B cell (primary cell): Measurements from ENCODE around the gene STK40. TPM values are rescaled to one million over a fixed set of nuclear protein-coding genes. Genes with fewer than 3 reads are reported as not detected.

ENCODE experiments used
- ATAC-seq: fragments of 200-7000 bp; cut with Tn5 transposase; one replicate; pipeline ENCODE4 v1.10.0; 2021; ENCODE audit warnings: low read depth, mild to moderate bottlenecking, moderate number of reproducible peaks, moderate library complexity
- CTCF ChIA-PET: fragments of 350-600 bp; sonication (Branson Sonifier 250); formaldehyde crosslinking; loops from one replicate; lab custom pipeline; 2021; ENCODE audit warnings: antibody characterized with exemption, inconsistent platforms; lab: Charles Lee
- POLR2A ChIA-PET: fragments of 350-600 bp; sonication (Branson Sonifier 250); formaldehyde crosslinking; loops from one replicate; lab custom pipeline; 2021; ENCODE audit warnings: antibody characterized with exemption; lab: Charles Lee
- DNase-seq: peaks from one replicate; pipeline ENCODE4 v3.0.0; 2013
- H2AFZ ChIP-seq: 2 replicates; pipeline ENCODE4 v1.6.1; 2012; ENCODE audit warnings: mild to moderate bottlenecking, low read depth, low read length; ENCODE audit not compliant: insufficient read depth, poor library complexity, severe bottlenecking
- H3K27ac ChIP-seq, 2 donors: 1 replicate in 1 of 2; 2 replicates in 1 of 2; pipeline ENCODE4 v1.5.1; 2012 to 2013; ENCODE audit warnings: low read length in 2 of 2, mild to moderate bottlenecking in 2 of 2, moderate library complexity in 1 of 2
- H3K27me3 ChIP-seq, 4 experiments: fragments of 200-600 bp in 1 of 4; sonication (generic) in 1 of 4; replicated peaks in 1 of 4; 1 replicate in 2 of 4; 2 replicates in 2 of 4; pipeline versions ENCODE4 v1.6.1 to v1.7.0; 2013 to 2016; ENCODE audit warnings: low read length in 3 of 4, mild to moderate bottlenecking in 2 of 4, mixed read lengths in 1 of 4, moderate library complexity in 1 of 4; ENCODE audit not compliant: insufficient read depth in 4 of 4, control insufficient read depth in 3 of 4; ENCODE audit errors: control extremely low read depth in 1 of 4
- H3K36me3 ChIP-seq, 2 experiments: replicated peaks in 1 of 2; 1 replicate in 1 of 2; 2 replicates in 1 of 2; pipeline versions ENCODE4 v1.6.1 to v1.7.1; 2013; ENCODE audit warnings: low read length in 1 of 2; ENCODE audit not compliant: insufficient read depth in 2 of 2, control insufficient read depth in 1 of 2; ENCODE audit errors: control extremely low read depth in 1 of 2, extremely low read depth in 1 of 2
- H3K4me1 ChIP-seq, 2 donors: fragments of 200-600 bp in 1 of 2; sonication (generic) in 1 of 2; 1 replicate in 1 of 2; 2 replicates in 1 of 2; pipeline versions ENCODE4 v1.5.1 to v1.6.1; 2013 to 2017; ENCODE audit warnings: low read length in 2 of 2; ENCODE audit not compliant: control insufficient read depth in 2 of 2, insufficient read depth in 2 of 2
- H3K4me2 ChIP-seq: replicated peaks from 2 replicates; pipeline ENCODE3; 2012; ENCODE audit warnings: mild to moderate bottlenecking, low read depth, low read length; ENCODE audit not compliant: poor library complexity, severe bottlenecking
- H3K4me3 ChIP-seq, 5 experiments: fragments of 200-600 bp in 1 of 5; sonication (generic) in 1 of 5; 1 replicate in 3 of 5; 2 replicates in 2 of 5; pipeline versions ENCODE4 v1.5.1 to v1.7.0; 2011 to 2016; ENCODE audit warnings: low read length in 4 of 5, mild to moderate bottlenecking in 4 of 5, low read depth in 2 of 5, control low read depth in 1 of 5, moderate library complexity in 1 of 5; ENCODE audit not compliant: insufficient read depth in 1 of 5; ENCODE audit errors: control extremely low read depth in 1 of 5, extremely low read depth in 1 of 5
- H3K79me2 ChIP-seq: fragments of 200-600 bp; sonication (generic); one replicate; pipeline ENCODE4 v1.6.0; 2016; ENCODE audit warnings: low read length; ENCODE audit not compliant: control insufficient read depth, insufficient read depth
- H3K9ac ChIP-seq: fragments of 200-600 bp; sonication (generic); 2 replicates; pipeline ENCODE4 v1.6.1; 2017; ENCODE audit warnings: mild to moderate bottlenecking, low read length, moderate library complexity
- H3K9me3 ChIP-seq, 3 donors: one replicate each; pipeline versions ENCODE4 v1.6.1 to v1.7.1; 2013; ENCODE audit warnings: low read length in 2 of 3; ENCODE audit not compliant: control insufficient read depth in 2 of 3, insufficient read depth in 1 of 3; ENCODE audit errors: control extremely low read depth in 1 of 3
- H4K20me1 ChIP-seq: 2 replicates; pipeline ENCODE4 v1.6.0; 2012; ENCODE audit warnings: mild to moderate bottlenecking, low read length; ENCODE audit not compliant: insufficient read depth, control insufficient read depth, poor library complexity, severe bottlenecking
- H3K27ac Mint-ChIP-seq: one replicate; pipeline ENCODE4 v1.8.0; 2021; ENCODE audit warnings: mixed read lengths
- H3K27me3 Mint-ChIP-seq: one replicate; pipeline ENCODE4 v1.8.0; 2021; ENCODE audit warnings: mixed read lengths
- H3K4me1 Mint-ChIP-seq: one replicate; pipeline ENCODE4 v1.8.0; 2021; ENCODE audit warnings: mixed read lengths
- H3K4me3 Mint-ChIP-seq: one replicate; pipeline ENCODE4 v1.8.0; 2021; ENCODE audit warnings: mixed read lengths
- H3K9me3 Mint-ChIP-seq: one replicate; pipeline ENCODE4 v1.8.0; 2022; ENCODE audit warnings: mixed read lengths; ENCODE audit not compliant: insufficient read depth
- CTCF ChIP-seq: fragments of 200-600 bp; IDR thresholded peaks from one replicate; pipeline ENCODE4 v1.8.0; 2022; ENCODE audit warnings: antibody characterized with exemption, mild to moderate bottlenecking
- EZH2 ChIP-seq: IDR thresholded peaks from 2 replicates; pipeline ENCODE4 v1.6.1; 2012; ENCODE audit warnings: borderline replicate concordance, low read depth, mild to moderate bottlenecking, moderate library complexity, low read length; ENCODE audit not compliant: insufficient read depth, poor library complexity, severe bottlenecking
- WGBS: methylation state at CpG from one replicate; pipeline ENCODE4 v1.1.5; 2013; ENCODE audit warnings: missing lambda C conversion rate; ENCODE audit not compliant: insufficient coverage; 5-methylcytosine and 5-hydroxymethylcytosine counted together
- intact Hi-C: fragments of 100-400 bp; cut with micrococcal nuclease; formaldehyde crosslinking; loops from one replicate; pipeline ENCODE4 v1.10.0; 2022
- polyA plus RNA-seq: library from polyadenylated mRNA; depleted of rRNA; stranded (reverse); fragments of >200 nt; gene quantifications from 2 replicates; pipeline ENCODE4 v1.2.3, GENCODE V29; 2012
- total RNA-seq, 2 donors: library from RNA; stranded (reverse); fragments of 120-200 nt in 1 of 2; gene quantifications; 1 replicate in 1 of 2; 2 replicates in 1 of 2; pipeline versions ENCODE4 v1.2.3 to v1.2.4, GENCODE V29; 2013 to 2022

The STK40 gene
- total and polyA plus RNA-seq, 2 donors (not counting 1 experiment from before 2014, with no cell fraction given): 53.1 to 69.1 TPM

GRCh38 chr1:36367066-36367465, 18.7 kb downstream of the STK40 start:
- Histone ChIP-seq H4K20me1 (peaks cover 39% of the 10 kb centered on the region), H3K4me2 (no peak overlapping the region), H3K9ac (no peak overlapping the region), H2AFZ (no peak overlapping the region), H3K27me3 (no peaks in the 10 kb centered on the region), H3K36me3 (peaks cover 0 to 42% of the 10 kb centered on the region in 2 experiments), H3K79me2 (peaks cover 93% of the 10 kb centered on the region), H3K4me1 (peaks cover 44 to 62% of the 10 kb centered on the region in 2 donors), H3K4me3 (no peak overlapping the region), H3K27ac (peak overlapping the region in 1 of 2 donors; percentile 71), H3K9me3 (no peaks in the 10 kb centered on the region)
- TF ChIP-seq CTCF: no peak
- no peak for TF ChIP-seq EZH2
- POLR2A ChIA-PET: interaction anchor here (0.6 to 1.1 kb wide), 4 partner anchors 16 to 298 kb away, joined by 3 to 7 read pairs (median 4); no protein-coding TSS in a partner anchor
- Mint-ChIP-seq H3K4me1 (peaks cover 55% of the 10 kb centered on the region), H3K27ac (peak overlapping the region; percentile 50), H3K9me3 (no peaks in the 10 kb centered on the region), H3K27me3 (no peaks in the 10 kb centered on the region), H3K4me3 (no peak overlapping the region)
- WGBS: 46% methylated on average over 4 of the region's 5 CpGs
- intact Hi-C loops: loop anchor here (5.0 kb wide), 2 partner anchors 45 to 60 kb away; partner anchors contain the start of genes EVA1B and SH3D21
- DNase-seq (no peak), ATAC-seq (no peak)
- CTCF ChIA-PET: interaction anchor here (0.9 to 6.7 kb wide), 14 partner anchors 8 to 61 kb away, joined by 3 to 52 read pairs (median 4); partner anchors contain the start of genes EVA1B, LSM10 and SH3D21

GRCh38 chr1:36366091-36366661, 19.5 kb downstream of the STK40 start:
- peaks cover 37 to 53% of the 10 kb centered on the region in 2 donors for H3K4me1 ChIP-seq

More at GRCh38 chr1:36366091-36366661, 19.5 kb downstream of the STK40 start:
- CTCF ChIA-PET: interaction anchor here (1.1 to 6.7 kb wide), 8 partner anchors 10 to 57 kb away, joined by 3 to 52 read pairs (median 5); partner anchors contain the start of gene LSM10
- H3K79me2 ChIP-seq: peaks cover 94% of the 10 kb centered on the region
- POLR2A ChIA-PET: interaction anchor here (0.6 to 1.1 kb wide), 3 partner anchors 16 to 57 kb away, joined by 3 read pairs; no protein-coding TSS in a partner anchor
- DNase-seq: peak; percentile 69
- H3K4me3 ChIP-seq: no peak overlapping the region
- Mint-ChIP-seq H3K9me3 (no peaks in the 10 kb centered on the region), H3K4me3 (peak overlapping the region; percentile 32), H3K27ac (peak overlapping the region; percentile 84), H3K27me3 (no peaks in the 10 kb centered on the region), H3K4me1 (peaks cover 50% of the 10 kb centered on the region)
- intact Hi-C loops: loop anchor here (5.0 kb wide), 2 partner anchors 44 to 59 kb away; partner anchors contain the start of genes EVA1B and SH3D21
- peaks cover 0 to 48% of the 10 kb centered on the region in 2 experiments for H3K36me3 ChIP-seq
- no peaks in the 10 kb centered on the region for H3K27me3 ChIP-seq
- H3K9ac ChIP-seq: no peak overlapping the region
- peak overlapping the region; percentile 56 to 71 for H3K27ac ChIP-seq
- no peaks in the 10 kb centered on the region for H3K9me3 ChIP-seq
- H4K20me1 ChIP-seq: peaks cover 48% of the 10 kb centered on the region
- H2AFZ ChIP-seq: no peak overlapping the region
- TF ChIP-seq CTCF: no peak
- no peak for TF ChIP-seq EZH2
- H3K4me2 ChIP-seq: peak overlapping the region; percentile 37
- 65% methylated on average over 15 of the region's 18 CpGs for WGBS
- ATAC-seq: peak; percentile 47
